ENCODE results near the gene ZNF785. TPM values are rescaled to one million over a fixed set of nuclear protein-coding genes. Genes with fewer than 3 reads are reported as not detected.
A peak's percentile ranks its signal among the peaks of the same experiment; 100 is the strongest.

Gene ZNF785
- total RNA-seq, 1 experiment from 2014 or later = 23.2 TPM

DNA sequence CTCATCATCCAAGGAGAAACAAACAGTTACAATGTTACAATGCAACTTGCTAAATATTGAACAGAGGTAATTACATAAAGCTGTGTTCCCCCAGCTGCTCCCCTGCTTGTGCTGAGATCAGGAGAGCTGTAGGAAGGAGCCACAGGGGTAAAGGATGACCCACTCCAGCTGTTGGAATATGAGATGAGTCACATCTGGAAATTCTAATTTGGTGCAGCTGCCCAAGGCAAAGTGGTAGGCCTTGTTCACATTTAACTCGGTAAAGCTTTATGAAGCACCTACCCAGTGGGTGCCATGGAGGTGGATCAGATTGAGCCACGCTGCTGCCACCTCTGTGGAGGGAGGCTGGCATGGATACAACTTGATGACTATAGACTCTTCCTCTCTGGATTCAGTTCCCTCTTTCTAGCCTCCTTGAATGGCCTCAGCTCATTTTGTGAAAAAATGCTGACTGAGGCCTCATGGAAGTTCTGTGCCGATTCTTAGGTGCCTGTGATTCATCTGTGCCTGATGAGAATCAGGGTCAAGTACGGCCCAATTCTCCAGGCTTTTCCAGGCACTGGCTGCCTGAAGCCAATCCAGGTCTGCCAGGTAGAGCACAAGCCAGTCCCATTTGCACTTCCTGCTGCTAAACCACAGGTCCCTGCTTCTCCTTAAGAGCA, 17.2 kb upstream of the ZNF785 start:
- H3K4me3 ChIP-seq (ENCODE audit: low read depth, low read length, poor library complexity, severe bottlenecking) = no peak overlapping the region
- no peaks in the 10 kb centered on the region for H3K9me3 ChIP-seq (ENCODE audit: low read depth, low read length, poor library complexity, severe bottlenecking)
- H3K36me3 ChIP-seq (ENCODE audit: insufficient read depth, low read length, poor library complexity, severe bottlenecking) = peaks cover 38% of the 10 kb centered on the region
- peak overlapping the region; percentile 58 for H3K27ac ChIP-seq (ENCODE audit: low read depth, low read length, poor library complexity, severe bottlenecking)
- CTCF ChIA-PET = interaction anchor here (1.1 kb wide), 1 partner anchor 13 kb away, joined by 3 read pairs; no protein-coding TSS in a partner anchor
- intact Hi-C loops (cut with micrococcal nuclease; ENCODE audit: unreplicated experiment) = no loop called here
- BruUV-seq (replicated peaks) = no TSS peak
- H3K4me1 ChIP-seq (ENCODE audit: insufficient read depth, low read length, poor library complexity, severe bottlenecking) = no peaks in the 10 kb centered on the region
- no peaks in the 10 kb centered on the region for H3K27me3 ChIP-seq (replicated peaks; ENCODE audit: insufficient read depth, low read depth, low read length, poor library complexity)
- DNase-seq (ENCODE audit: low spot score) = peak; percentile 34
- no peak for TF ChIP-seq EZH2 (IDR thresholded peaks at IDR 0.05; ENCODE audit: borderline replicate concordance, low read depth, low read length, poor library complexity, severe bottlenecking)
- TF ChIP-seq, protein P1, sequence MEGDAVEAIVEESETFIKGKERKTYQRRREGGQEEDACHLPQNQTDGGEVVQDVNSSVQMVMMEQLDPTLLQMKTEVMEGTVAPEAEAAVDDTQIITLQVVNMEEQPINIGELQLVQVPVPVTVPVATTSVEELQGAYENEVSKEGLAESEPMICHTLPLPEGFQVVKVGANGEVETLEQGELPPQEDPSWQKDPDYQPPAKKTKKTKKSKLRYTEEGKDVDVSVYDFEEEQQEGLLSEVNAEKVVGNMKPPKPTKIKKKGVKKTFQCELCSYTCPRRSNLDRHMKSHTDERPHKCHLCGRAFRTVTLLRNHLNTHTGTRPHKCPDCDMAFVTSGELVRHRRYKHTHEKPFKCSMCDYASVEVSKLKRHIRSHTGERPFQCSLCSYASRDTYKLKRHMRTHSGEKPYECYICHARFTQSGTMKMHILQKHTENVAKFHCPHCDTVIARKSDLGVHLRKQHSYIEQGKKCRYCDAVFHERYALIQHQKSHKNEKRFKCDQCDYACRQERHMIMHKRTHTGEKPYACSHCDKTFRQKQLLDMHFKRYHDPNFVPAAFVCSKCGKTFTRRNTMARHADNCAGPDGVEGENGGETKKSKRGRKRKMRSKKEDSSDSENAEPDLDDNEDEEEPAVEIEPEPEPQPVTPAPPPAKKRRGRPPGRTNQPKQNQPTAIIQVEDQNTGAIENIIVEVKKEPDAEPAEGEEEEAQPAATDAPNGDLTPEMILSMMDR (conservative IDR thresholded peaks at IDR 0.05; ENCODE audit: low read depth, low read length) = no peak
- POLR2A ChIA-PET (ENCODE audit: low non-redundant PET) = interaction anchor here (0.6 kb wide), 1 partner anchor 8 kb away, joined by 3 read pairs; no protein-coding TSS in a partner anchor

DNA sequence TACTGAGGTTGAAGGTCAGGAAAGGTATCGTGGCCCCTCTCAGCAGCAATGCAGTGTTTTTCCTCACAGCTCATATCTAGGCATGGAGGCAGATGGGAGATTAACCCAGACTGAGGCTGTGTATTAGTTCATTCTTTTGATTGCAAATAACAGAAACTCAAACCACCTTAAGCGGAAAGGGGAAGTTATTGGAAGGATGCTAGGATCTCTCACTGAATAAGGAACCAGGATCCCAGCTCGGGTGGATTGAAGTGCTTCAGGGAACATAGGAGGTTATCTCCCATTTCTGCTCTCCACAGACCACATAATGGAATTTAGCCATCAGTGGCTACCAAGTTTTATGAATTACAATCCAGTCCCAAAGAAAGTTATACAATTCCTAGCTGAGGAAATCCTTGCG, 16.5 kb upstream of the ZNF785 start:
- no peaks in the 10 kb centered on the region for H3K4me1 ChIP-seq (ENCODE audit: insufficient read depth, low read length, poor library complexity, severe bottlenecking)
- BruUV-seq (replicated peaks) = no TSS peak
- H3K4me3 ChIP-seq (ENCODE audit: low read depth, low read length, poor library complexity, severe bottlenecking) = no peak overlapping the region
- intact Hi-C loops (cut with micrococcal nuclease; ENCODE audit: unreplicated experiment) = no loop called here
- H3K9me3 ChIP-seq (ENCODE audit: low read depth, low read length, poor library complexity, severe bottlenecking) = no peaks in the 10 kb centered on the region
- ChIA-PET CTCF (no interaction called here), POLR2A (ENCODE audit: low non-redundant PET) (no interaction called here)
- no peak overlapping the region for H3K27ac ChIP-seq (ENCODE audit: low read depth, low read length, poor library complexity, severe bottlenecking)
- no peak for DNase-seq (ENCODE audit: low spot score)
- H3K36me3 ChIP-seq (ENCODE audit: insufficient read depth, low read length, poor library complexity, severe bottlenecking) = peaks cover 38% of the 10 kb centered on the region
- no peaks in the 10 kb centered on the region for H3K27me3 ChIP-seq (replicated peaks; ENCODE audit: insufficient read depth, low read depth, low read length, poor library complexity)
- TF ChIP-seq, protein P1 (conservative IDR thresholded peaks at IDR 0.05; ENCODE audit: low read depth, low read length) = no peak
- TF ChIP-seq EZH2 (IDR thresholded peaks at IDR 0.05; ENCODE audit: borderline replicate concordance, low read depth, low read length, poor library complexity, severe bottlenecking) = no peak

DNA sequence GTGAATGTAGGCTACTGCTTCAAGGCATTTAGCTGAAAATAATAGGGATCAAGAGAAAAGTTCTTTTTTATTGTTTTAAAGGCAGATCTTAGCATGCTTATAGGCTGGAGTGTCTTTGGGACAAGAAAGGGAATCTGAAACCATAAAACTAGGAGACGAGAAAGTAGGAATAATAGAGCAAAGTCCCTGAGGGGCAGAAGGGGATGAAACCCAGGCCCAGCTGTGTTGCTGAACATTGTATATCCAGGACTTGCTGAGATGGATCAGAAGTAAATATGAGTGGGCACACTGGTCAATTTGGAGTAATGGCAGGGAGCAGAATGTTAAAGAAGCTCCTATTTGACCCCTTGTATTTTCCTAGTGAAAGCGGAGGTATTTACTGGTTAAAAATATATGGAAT, 15.4 kb upstream of the ZNF785 start:
- ChIA-PET CTCF (no interaction called here), POLR2A (ENCODE audit: low non-redundant PET) (no interaction called here)
- TF ChIP-seq, protein P1 (conservative IDR thresholded peaks at IDR 0.05; ENCODE audit: low read depth, low read length) = no peak
- TF ChIP-seq EZH2 (IDR thresholded peaks at IDR 0.05; ENCODE audit: borderline replicate concordance, low read depth, low read length, poor library complexity, severe bottlenecking) = no peak
- no peak overlapping the region for H3K4me3 ChIP-seq (ENCODE audit: low read depth, low read length, poor library complexity, severe bottlenecking)
- H3K9me3 ChIP-seq (ENCODE audit: low read depth, low read length, poor library complexity, severe bottlenecking) = no peaks in the 10 kb centered on the region
- no peak for DNase-seq (ENCODE audit: low spot score)
- peaks cover 28% of the 10 kb centered on the region for H3K36me3 ChIP-seq (ENCODE audit: insufficient read depth, low read length, poor library complexity, severe bottlenecking)
- no peaks in the 10 kb centered on the region for H3K4me1 ChIP-seq (ENCODE audit: insufficient read depth, low read length, poor library complexity, severe bottlenecking)
- no peaks in the 10 kb centered on the region for H3K27me3 ChIP-seq (replicated peaks; ENCODE audit: insufficient read depth, low read depth, low read length, poor library complexity)
- intact Hi-C loops (cut with micrococcal nuclease; ENCODE audit: unreplicated experiment) = no loop called here
- H3K27ac ChIP-seq (ENCODE audit: low read depth, low read length, poor library complexity, severe bottlenecking) = no peak overlapping the region
- no TSS peak for BruUV-seq (replicated peaks)
